Measurements from ENCODE around the gene ITGAV.

ITGAV gene

GRCh38 chr2:186713691-186714090, 123.8 kb downstream of the ITGAV start:
- no peak for DNase-seq (ENCODE audit: low spot score in 2 of 2)
- in situ Hi-C loops (cut with MboI; ENCODE audit: low sequenced_read_pairs) = no loop called here
- H3K4me1 ChIP-seq = peaks cover 16% of the 10 kb centered on the region

GRCh38 chr2:186714611-186715010, 124.8 kb downstream of the ITGAV start:
- DNase-seq (ENCODE audit: low spot score in 2 of 2) = no peak
- Histone ChIP-seq H3K9me3 (no peaks in the 10 kb centered on the region), H3K4me1 (peaks cover 16% of the 10 kb centered on the region), H3K27me3 (ENCODE audit: low read depth) (no peaks in the 10 kb centered on the region), H3K36me3 (replicated peaks) (no peaks in the 10 kb centered on the region), H3K4me3 (no peak overlapping the region)
- in situ Hi-C loops (cut with MboI; ENCODE audit: low sequenced_read_pairs) = no loop called here

More at GRCh38 chr2:186713691-186714090, 123.8 kb downstream of the ITGAV start:
- Histone ChIP-seq H3K27me3 (ENCODE audit: low read depth) (no peaks in the 10 kb centered on the region), H3K4me3 (no peak overlapping the region), H3K36me3 (replicated peaks) (no peaks in the 10 kb centered on the region), H3K9me3 (no peaks in the 10 kb centered on the region)

GRCh38 chr2:186716004-186716403, 126.1 kb downstream of the ITGAV start:
- in situ Hi-C loops (cut with MboI; ENCODE audit: low sequenced_read_pairs) = no loop called here
- no peak for DNase-seq (ENCODE audit: low spot score in 2 of 2)
- no peaks in the 10 kb centered on the region for H3K27me3 ChIP-seq (ENCODE audit: low read depth)
- no peak overlapping the region for H3K4me3 ChIP-seq
- H3K4me1 ChIP-seq = peaks cover 16% of the 10 kb centered on the region
- no peaks in the 10 kb centered on the region for H3K36me3 ChIP-seq (replicated peaks)
- no peaks in the 10 kb centered on the region for H3K9me3 ChIP-seq

- Histone ChIP-seq H3K4me3 (no peak overlapping the region), H3K9me3 (no peaks in the 10 kb centered on the region), H3K27me3 (ENCODE audit: low read depth) (no peaks in the 10 kb centered on the region), H3K4me1 (peaks cover 16% of the 10 kb centered on the region), H3K36me3 (replicated peaks) (no peaks in the 10 kb centered on the region)
- in situ Hi-C loops (cut with MboI; ENCODE audit: low sequenced_read_pairs) = no loop called here
- no peak for DNase-seq (ENCODE audit: low spot score in 2 of 2)
Measured at GRCh38 chr2:186716899-186717298, 127.0 kb downstream of the ITGAV start.

- Histone ChIP-seq H3K4me3 (no peak overlapping the region), H3K9me3 (no peaks in the 10 kb centered on the region), H3K27me3 (ENCODE audit: low read depth) (no peaks in the 10 kb centered on the region), H3K36me3 (replicated peaks) (no peaks in the 10 kb centered on the region), H3K4me1 (peaks cover 16% of the 10 kb centered on the region)
- DNase-seq (ENCODE audit: low spot score in 2 of 2) = peak in 1 of 2 experiments; percentile 9
- in situ Hi-C loops (cut with MboI; ENCODE audit: low sequenced_read_pairs) = no loop called here
Measured at GRCh38 chr2:186717320-186718007, 127.6 kb downstream of the ITGAV start.

GRCh38 chr2:186718122-186718521, 128.3 kb downstream of the ITGAV start:
- Histone ChIP-seq H3K9me3 (no peaks in the 10 kb centered on the region), H3K27me3 (ENCODE audit: low read depth) (no peaks in the 10 kb centered on the region), H3K4me1 (peaks cover 16% of the 10 kb centered on the region), H3K4me3 (no peak overlapping the region), H3K36me3 (replicated peaks) (no peaks in the 10 kb centered on the region)
- in situ Hi-C loops (cut with MboI; ENCODE audit: low sequenced_read_pairs) = no loop called here
- DNase-seq (ENCODE audit: low spot score in 2 of 2) = no peak

- no peaks in the 10 kb centered on the region for H3K27me3 ChIP-seq (ENCODE audit: low read depth)
- no peak for DNase-seq (ENCODE audit: low spot score in 2 of 2)
- peaks cover 12% of the 10 kb centered on the region for H3K4me1 ChIP-seq
- H3K9me3 ChIP-seq = no peaks in the 10 kb centered on the region
- H3K36me3 ChIP-seq (replicated peaks) = no peaks in the 10 kb centered on the region
- H3K4me3 ChIP-seq = no peak overlapping the region
- in situ Hi-C loops (cut with MboI; ENCODE audit: low sequenced_read_pairs) = no loop called here
Measured at GRCh38 chr2:186718903-186719302, 129.0 kb downstream of the ITGAV start.

- no peaks in the 10 kb centered on the region for H3K9me3 ChIP-seq
Measured at GRCh38 chr2:186721956-186722355, 132.1 kb downstream of the ITGAV start.

GRCh38 chr2:186724736-186725135, 134.9 kb downstream of the ITGAV start:
- DNase-seq (ENCODE audit: low spot score in 2 of 2) = no peak
- in situ Hi-C loops (cut with MboI; ENCODE audit: low sequenced_read_pairs) = no loop called here
- H3K4me1 ChIP-seq = peaks cover 21% of the 10 kb centered on the region
- H3K4me3 ChIP-seq = no peak overlapping the region
- H3K27me3 ChIP-seq (ENCODE audit: low read depth) = no peaks in the 10 kb centered on the region
- no peaks in the 10 kb centered on the region for H3K36me3 ChIP-seq (replicated peaks)
- H3K9me3 ChIP-seq = no peaks in the 10 kb centered on the region

More at GRCh38 chr2:186721956-186722355, 132.1 kb downstream of the ITGAV start:
- Histone ChIP-seq H3K27me3 (ENCODE audit: low read depth) (no peaks in the 10 kb centered on the region), H3K36me3 (replicated peaks) (no peaks in the 10 kb centered on the region), H3K4me1 (peaks cover 23% of the 10 kb centered on the region), H3K4me3 (no peak overlapping the region)
- no peak for DNase-seq (ENCODE audit: low spot score in 2 of 2)
- in situ Hi-C loops (cut with MboI; ENCODE audit: low sequenced_read_pairs) = no loop called here

GRCh38 chr2:186725783-186726182, 135.9 kb downstream of the ITGAV start:
- Histone ChIP-seq H3K27me3 (ENCODE audit: low read depth) (no peaks in the 10 kb centered on the region), H3K36me3 (replicated peaks) (no peaks in the 10 kb centered on the region), H3K9me3 (no peaks in the 10 kb centered on the region), H3K4me3 (no peak overlapping the region), H3K4me1 (peaks cover 21% of the 10 kb centered on the region)
- peak in 1 of 2 experiments; percentile 59 for DNase-seq (ENCODE audit: low spot score in 2 of 2)
- in situ Hi-C loops (cut with MboI; ENCODE audit: low sequenced_read_pairs) = no loop called here

- Histone ChIP-seq H3K9me3 (peaks cover 4% of the 10 kb centered on the region; the same call in 1 of the 2 replicates), H3K27me3 (ENCODE audit: low read depth) (no peaks in the 10 kb centered on the region), H3K4me3 (no peak overlapping the region), H3K4me1 (peaks cover 21% of the 10 kb centered on the region), H3K36me3 (replicated peaks) (no peaks in the 10 kb centered on the region)
- DNase-seq (ENCODE audit: low spot score in 2 of 2) = no peak
- in situ Hi-C loops (cut with MboI; ENCODE audit: low sequenced_read_pairs) = no loop called here
Measured at GRCh38 chr2:186726938-186727337, 137.1 kb downstream of the ITGAV start.

GRCh38 chr2:186728631-186729030, 138.8 kb downstream of the ITGAV start:
- Histone ChIP-seq H3K27me3 (ENCODE audit: low read depth) (no peaks in the 10 kb centered on the region), H3K9me3 (peaks cover 4% of the 10 kb centered on the region; the same call in 1 of the 2 replicates), H3K36me3 (replicated peaks) (no peaks in the 10 kb centered on the region), H3K4me3 (no peak overlapping the region), H3K4me1 (peaks cover 21% of the 10 kb centered on the region)
- no peak for DNase-seq (ENCODE audit: low spot score in 2 of 2)
- in situ Hi-C loops (cut with MboI; ENCODE audit: low sequenced_read_pairs) = no loop called here

Measured in HAP-1 (cell line).